Endothelial cell of coronary artery (primary cell): ENCODE data around the gene RGP1. TPM values are rescaled to one million over a fixed set of nuclear protein-coding genes. Genes with fewer than 3 reads are reported as not detected.

Experiments
- total RNA-seq: library from RNA; depleted of rRNA; stranded (reverse); fragments of >200 nt; gene quantifications from 2 replicates; pipeline ENCODE4 v1.2.3, GENCODE V29; 2014

RGP1 gene, protein sequence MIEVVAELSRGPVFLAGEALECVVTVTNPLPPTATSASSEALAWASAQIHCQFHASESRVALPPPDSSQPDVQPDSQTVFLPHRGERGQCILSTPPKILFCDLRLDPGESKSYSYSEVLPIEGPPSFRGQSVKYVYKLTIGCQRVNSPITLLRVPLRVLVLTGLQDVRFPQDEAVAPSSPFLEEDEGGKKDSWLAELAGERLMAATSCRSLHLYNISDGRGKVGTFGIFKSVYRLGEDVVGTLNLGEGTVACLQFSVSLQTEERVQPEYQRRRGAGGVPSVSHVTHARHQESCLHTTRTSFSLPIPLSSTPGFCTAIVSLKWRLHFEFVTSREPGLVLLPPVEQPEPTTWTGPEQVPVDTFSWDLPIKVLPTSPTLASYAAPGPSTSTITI
- total RNA-seq = 8.5 and 10.8 TPM in 2 replicates

GRCh38 chr9:35748858-35749514 lies at the start of gene RGP1, which contains the start of gene GBA2:
TSS of gene RGP1 (plus strand) at chr9:35749287. CDS start at chr9:35749756, 469 bp downstream.
TSS of gene GBA2 (minus strand) at chr9:35749228. CDS start at chr9:35748704, 524 bp downstream.

GRCh38 chr9:35732185-35732799 lies 16.8 kb upstream of the RGP1 start, which contains the start of the genes CREB3 and TLN1:
TSS of gene CREB3 (plus strand) at chr9:35732666. CDS start at chr9:35732773, 107 bp downstream.
TSS of gene TLN1 (minus strand) at chr9:35732195. CDS start at chr9:35725694, 6,501 bp downstream.

DNA sequence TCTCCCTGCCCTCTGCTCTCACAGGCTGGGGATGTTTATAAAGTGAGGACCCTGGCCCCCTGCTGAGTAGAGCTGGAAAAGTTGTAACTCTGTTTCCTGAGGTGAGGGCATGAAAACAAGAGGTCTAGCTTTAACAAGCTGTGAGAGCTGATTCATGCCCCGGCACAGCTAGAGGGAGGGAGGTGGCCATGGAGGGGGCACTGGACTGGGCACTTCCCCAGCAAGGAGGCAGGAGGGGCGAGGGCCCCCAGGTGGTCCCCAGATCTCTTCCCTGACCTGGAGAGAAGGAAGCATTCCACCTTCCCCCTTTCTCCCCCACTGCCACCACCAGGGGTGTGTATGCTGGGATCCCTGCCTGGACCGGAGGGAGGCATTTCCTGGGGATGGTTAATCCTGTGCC lies 5.2 kb downstream of the RGP1 start, which contains the start of gene MSMP:
TSS of gene MSMP (minus strand) at position 13 of the 400 bp plus-strand sequence. CDS start 147 bp downstream, outside the sequence.

DNA sequence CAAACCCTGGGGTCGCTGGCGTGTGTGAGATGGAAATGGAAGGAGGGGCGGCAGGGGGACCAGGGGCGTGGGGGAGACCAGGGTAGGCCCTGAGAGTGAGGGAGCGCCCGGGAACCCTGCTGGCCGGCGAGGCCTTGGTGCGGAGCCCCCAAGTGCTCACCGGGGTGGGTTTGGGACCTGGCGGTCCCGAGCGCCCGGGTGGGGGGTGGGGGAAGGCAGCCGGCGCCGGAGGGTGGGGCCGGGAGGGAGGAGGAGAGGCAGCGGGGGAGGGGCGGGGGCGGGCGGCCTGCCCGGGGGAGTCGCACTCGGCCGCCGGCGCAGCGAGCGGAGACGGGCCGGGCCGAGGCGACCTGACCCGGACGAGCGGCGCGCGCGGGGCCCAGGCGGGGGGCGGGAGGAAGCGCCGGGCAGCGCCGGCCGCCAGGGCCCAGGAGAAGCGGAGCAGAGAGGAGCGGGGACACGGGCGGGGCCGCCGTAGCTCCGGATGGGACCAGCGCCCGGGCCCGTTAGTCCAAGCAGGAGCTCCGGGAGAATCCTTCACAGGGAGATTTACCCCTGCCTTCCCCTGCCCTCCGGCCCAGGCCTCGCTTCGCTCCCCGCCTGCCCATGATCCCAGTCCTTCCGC lies 42.3 kb downstream of the RGP1 start, which contains the start of gene NPR2:
TSS of gene NPR2 (plus strand) at position 295 of the 625 bp plus-strand sequence. CDS start 818 bp downstream, outside the sequence.

Other genes starting within 250 kb of the RGP1 start
- gene TESK1, start 144.0 kb upstream of the RGP1 start, total RNA-seq = 4.0 and 8.4 TPM in 2 replicates
- gene CD72, start 130.9 kb upstream of the RGP1 start, total RNA-seq = not detected in 2 replicates
- not detected in 2 replicates for gene SIT1, start 98.4 kb upstream of the RGP1 start, total RNA-seq
- 34,663 and 71,197 TPM in 2 replicates for gene RMRP, start 91.3 kb upstream of the RGP1 start, total RNA-seq
- gene CCDC107, start 91.0 kb upstream of the RGP1 start, total RNA-seq = 8.9 and 13.7 TPM in 2 replicates
- 0.38 and 0.81 TPM in 2 replicates for gene ARHGEF39, start 84.1 kb upstream of the RGP1 start, total RNA-seq
- gene CA9, start 75.4 kb upstream of the RGP1 start, total RNA-seq = 0.19 TPM in 1 of 2 replicates, not detected in the other
- 316 and 644 TPM in 2 replicates for gene TPM2, start 59.4 kb upstream of the RGP1 start, total RNA-seq
- gene TLN1, start 17.1 kb upstream of the RGP1 start, total RNA-seq = 315 and 441 TPM in 2 replicates
- gene CREB3, start 16.6 kb upstream of the RGP1 start, total RNA-seq = 51.5 and 52.2 TPM in 2 replicates
- 63.2 and 65.8 TPM in 2 replicates for gene GBA2, start 59 bp upstream of the RGP1 start, total RNA-seq
- gene MSMP, start 5.0 kb downstream of the RGP1 start, total RNA-seq = 6.5 and 13.3 TPM in 2 replicates
- 6.2 and 14.1 TPM in 2 replicates for gene NPR2, start 42.3 kb downstream of the RGP1 start, total RNA-seq
- gene SPAG8, start 63.0 kb downstream of the RGP1 start, total RNA-seq = 0.19 and 0.27 TPM in 2 replicates
- 18.4 and 21.7 TPM in 2 replicates for gene HINT2, start 65.8 kb downstream of the RGP1 start, total RNA-seq
- not detected in 2 replicates for gene FAM221B, start 79.4 kb downstream of the RGP1 start, total RNA-seq
- gene TMEM8B, start 79.9 kb downstream of the RGP1 start, total RNA-seq = 0.09 and 1.1 TPM in 2 replicates
- gene OR13J1, start 121.1 kb downstream of the RGP1 start, total RNA-seq = not detected in 2 replicates
- gene HRCT1, start 156.9 kb downstream of the RGP1 start, total RNA-seq = 0.56 and 3.7 TPM in 2 replicates
- 10.4 and 12.7 TPM in 2 replicates for gene SPAAR, start 160.2 kb downstream of the RGP1 start, total RNA-seq
- not detected in 2 replicates for gene OR2S2, start 208.9 kb downstream of the RGP1 start, total RNA-seq